Fibroblast of lung (primary cell): Measurements from ENCODE around the gene THEMIS2. TPM values are rescaled to one million over a fixed set of nuclear protein-coding genes. Genes with fewer than 3 reads are reported as not detected.
"Not testable (repeated sequence)": the region's sequence is repeated elsewhere in the genome, so short reads cannot be mapped to it uniquely, and the experiment has no call there.

Source experiments
- DNase-seq, 2 donors: peaks; one replicate each; pipeline versions ENCODE4 v3.0.0 to v3.0.0-alpha.2; 2010; ENCODE audit warnings: low read depth in 2 of 2
- H2AFZ ChIP-seq: 2 replicates; pipeline ENCODE4 v1.5.1; 2012; ENCODE audit warnings: low read length, control low read depth, inconsistent platforms
- H3K27ac ChIP-seq: 2 replicates; pipeline ENCODE4 v1.5.1; 2011; ENCODE audit warnings: low read length, control low read depth; ENCODE audit not compliant: insufficient read depth
- H3K27me3 ChIP-seq: 2 replicates; pipeline ENCODE4 v1.5.1; 2011; ENCODE audit warnings: mild to moderate bottlenecking, low read length; ENCODE audit not compliant: control insufficient read depth, insufficient read depth
- H3K36me3 ChIP-seq: 2 replicates; pipeline ENCODE4 v1.5.1; 2011; ENCODE audit warnings: low read length; ENCODE audit not compliant: control insufficient read depth, insufficient read depth
- H3K4me1 ChIP-seq: 2 replicates; pipeline ENCODE4 v1.5.1; 2011; ENCODE audit warnings: low read length; ENCODE audit not compliant: control insufficient read depth, insufficient read depth; ENCODE audit errors: extremely low read depth
- H3K4me2 ChIP-seq: 2 replicates; pipeline ENCODE4 v1.5.1; 2011; ENCODE audit warnings: low read length, control low read depth; ENCODE audit not compliant: insufficient read depth; ENCODE audit errors: extremely low read depth
- H3K4me3 ChIP-seq, 4 experiments: fragments of 200-600 bp in 1 of 4; sonication (generic) in 1 of 4; replicated peaks in 1 of 4; 2 replicates each; pipeline ENCODE4 v1.5.1; 2011 to 2016; ENCODE audit warnings: low read length in 4 of 4, low read depth in 3 of 4, mild to moderate bottlenecking in 3 of 4, control low read depth in 2 of 4, inconsistent platforms in 1 of 4, mixed read lengths in 1 of 4; ENCODE audit not compliant: insufficient read depth in 1 of 4; ENCODE audit errors: control extremely low read depth in 1 of 4
- H3K79me2 ChIP-seq: 2 replicates; pipeline ENCODE4 v1.5.1; 2012; ENCODE audit warnings: mild to moderate bottlenecking, low read length, inconsistent platforms; ENCODE audit not compliant: control insufficient read depth, insufficient read depth
- H3K9ac ChIP-seq: 2 replicates; pipeline ENCODE4 v1.5.1; 2011; ENCODE audit warnings: mild to moderate bottlenecking, low read length, control low read depth; ENCODE audit not compliant: insufficient read depth
- H3K9me3 ChIP-seq: 2 replicates; pipeline ENCODE4 v1.5.1; 2012; ENCODE audit warnings: low read depth, low read length; ENCODE audit not compliant: control insufficient read depth, insufficient read depth
- H4K20me1 ChIP-seq: 2 replicates; pipeline ENCODE4 v1.5.1; 2011; ENCODE audit warnings: low read length; ENCODE audit not compliant: control insufficient read depth, insufficient read depth; ENCODE audit errors: extremely low read depth
- EZH2 ChIP-seq: IDR thresholded peaks from 2 replicates; pipeline ENCODE4 v1.5.1; 2012; ENCODE audit warnings: low read length, control low read depth, mild to moderate bottlenecking; ENCODE audit errors: missing control alignments
- polyA plus RNA-seq, 2 donors: library from polyadenylated mRNA; depleted of rRNA in 1 of 2; stranded (reverse) in 1 of 2; unstranded in 1 of 2; fragments of >200 nt; gene quantifications; 2 replicates each; pipeline ENCODE4 v1.2.1, GENCODE V29; 2011 to 2012; ENCODE audit warnings: missing spikeins in 1 of 2
- total RNA-seq: library from RNA; depleted of rRNA; stranded (reverse); fragments of >200 nt; gene quantifications from 2 replicates; pipeline ENCODE4 v1.2.1, GENCODE V29; 2014
- TF ChIP-seq, protein P1 (sequence below), 2 donors: IDR thresholded peaks in 1 of 2; conservative IDR thresholded peaks in 1 of 2; 1 replicate in 1 of 2; 2 replicates in 1 of 2; pipeline ENCODE4 v1.5.1; 2011 to 2012; ENCODE audit warnings: low read length in 2 of 2, control low read depth in 1 of 2, inconsistent platforms in 1 of 2, low read depth in 1 of 2, mild to moderate bottlenecking in 1 of 2

Gene THEMIS2
- total and polyA plus RNA-seq, 2 donors (not counting 1 experiment from before 2014, with no cell fraction given) = 4.0 to 43.6 TPM

DNA sequence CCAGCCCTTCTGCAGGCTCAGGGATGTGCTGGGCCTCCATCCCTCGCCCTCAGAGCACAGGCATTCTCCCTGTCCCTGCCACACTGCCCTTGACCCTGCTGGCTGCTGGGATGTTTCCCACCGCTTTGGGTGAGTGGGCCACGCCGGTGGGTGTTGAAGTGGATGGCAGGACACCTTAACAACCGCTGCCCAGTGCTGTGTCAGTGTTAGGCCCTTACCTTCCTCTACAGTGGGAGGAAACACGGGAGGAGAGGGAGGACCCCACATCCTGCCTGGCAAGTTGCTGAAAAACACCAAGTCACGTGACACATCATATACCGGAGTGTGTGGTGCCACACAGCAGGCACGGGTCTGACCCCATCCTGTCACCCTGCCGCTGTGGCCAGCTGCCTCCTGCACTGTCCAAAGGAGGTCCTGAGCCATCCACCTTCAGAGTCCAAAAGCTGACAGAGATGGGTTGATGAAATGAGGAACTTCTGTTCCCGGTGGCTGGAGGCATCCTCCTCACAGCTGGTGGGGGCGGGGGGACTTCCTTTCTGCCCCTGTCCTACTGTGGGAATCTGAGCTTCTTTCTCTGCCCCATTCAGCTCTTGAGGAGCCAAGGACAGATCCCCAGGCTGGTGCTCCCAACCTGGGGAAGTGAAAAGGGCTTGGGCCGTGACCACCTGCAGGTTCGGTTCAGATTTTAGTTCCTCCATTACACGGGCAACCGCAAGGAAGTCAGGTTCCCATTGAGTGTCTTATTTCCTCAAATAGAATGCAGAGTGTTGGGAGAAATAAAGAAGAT, 3.2 kb upstream of the THEMIS2 start:
- no peak overlapping the region for H3K4me3 ChIP-seq
- no peaks in the 10 kb centered on the region for H3K79me2 ChIP-seq
- no peaks in the 10 kb centered on the region for H3K9me3 ChIP-seq
- H3K4me2 ChIP-seq = no peak overlapping the region
- TF ChIP-seq EZH2 = no peak
- TF ChIP-seq, protein P1, sequence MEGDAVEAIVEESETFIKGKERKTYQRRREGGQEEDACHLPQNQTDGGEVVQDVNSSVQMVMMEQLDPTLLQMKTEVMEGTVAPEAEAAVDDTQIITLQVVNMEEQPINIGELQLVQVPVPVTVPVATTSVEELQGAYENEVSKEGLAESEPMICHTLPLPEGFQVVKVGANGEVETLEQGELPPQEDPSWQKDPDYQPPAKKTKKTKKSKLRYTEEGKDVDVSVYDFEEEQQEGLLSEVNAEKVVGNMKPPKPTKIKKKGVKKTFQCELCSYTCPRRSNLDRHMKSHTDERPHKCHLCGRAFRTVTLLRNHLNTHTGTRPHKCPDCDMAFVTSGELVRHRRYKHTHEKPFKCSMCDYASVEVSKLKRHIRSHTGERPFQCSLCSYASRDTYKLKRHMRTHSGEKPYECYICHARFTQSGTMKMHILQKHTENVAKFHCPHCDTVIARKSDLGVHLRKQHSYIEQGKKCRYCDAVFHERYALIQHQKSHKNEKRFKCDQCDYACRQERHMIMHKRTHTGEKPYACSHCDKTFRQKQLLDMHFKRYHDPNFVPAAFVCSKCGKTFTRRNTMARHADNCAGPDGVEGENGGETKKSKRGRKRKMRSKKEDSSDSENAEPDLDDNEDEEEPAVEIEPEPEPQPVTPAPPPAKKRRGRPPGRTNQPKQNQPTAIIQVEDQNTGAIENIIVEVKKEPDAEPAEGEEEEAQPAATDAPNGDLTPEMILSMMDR (conservative IDR thresholded peaks at IDR 0.05 in 1 of 2, IDR thresholded peaks at IDR 0.05 in 1 of 2; ENCODE audit: low read depth in 1 of 2, low read length in 2 of 2) = no peak
- H4K20me1 ChIP-seq = no peaks in the 10 kb centered on the region
- peak overlapping the region; percentile 21 for H2AFZ ChIP-seq
- no peak overlapping the region for H3K9ac ChIP-seq
- no peaks in the 10 kb centered on the region for H3K4me1 ChIP-seq
- H3K36me3 ChIP-seq = no peaks in the 10 kb centered on the region
- no peak overlapping the region for H3K27ac ChIP-seq
- no peak for DNase-seq
- no peaks in the 10 kb centered on the region for H3K27me3 ChIP-seq

DNA sequence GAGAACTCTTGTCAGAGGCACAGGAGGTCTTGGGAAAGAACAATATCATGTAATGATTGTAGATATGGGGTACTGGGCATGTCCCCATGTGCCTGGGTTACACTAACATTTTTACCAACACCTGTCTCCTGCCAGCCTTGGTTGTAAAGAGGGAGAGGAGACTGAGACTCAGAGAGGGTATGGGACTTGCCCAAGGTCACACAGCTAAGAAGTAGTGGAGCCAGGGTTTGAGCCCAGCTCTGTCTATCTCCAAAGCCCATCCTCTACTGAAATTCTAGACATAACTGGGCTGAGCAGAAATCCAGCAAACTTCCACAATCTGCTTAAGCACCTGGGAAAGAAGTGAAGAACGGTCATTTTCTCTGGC, 2.6 kb upstream of the THEMIS2 start:
- Histone ChIP-seq H3K79me2 (no peaks in the 10 kb centered on the region), H3K36me3 (no peaks in the 10 kb centered on the region), H4K20me1 (no peaks in the 10 kb centered on the region), H3K27ac (no peak overlapping the region), H3K4me1 (no peaks in the 10 kb centered on the region), H3K4me2 (no peak overlapping the region), H3K4me3 (no peak overlapping the region), H3K27me3 (no peaks in the 10 kb centered on the region), H2AFZ (no peak overlapping the region), H3K9me3 (no peaks in the 10 kb centered on the region), H3K9ac (no peak overlapping the region)
- no peak for DNase-seq
- TF ChIP-seq EZH2 = no peak
- TF ChIP-seq, protein P1 (conservative IDR thresholded peaks at IDR 0.05 in 1 of 2, IDR thresholded peaks at IDR 0.05 in 1 of 2; ENCODE audit: low read depth in 1 of 2, low read length in 2 of 2) = no peak

DNA sequence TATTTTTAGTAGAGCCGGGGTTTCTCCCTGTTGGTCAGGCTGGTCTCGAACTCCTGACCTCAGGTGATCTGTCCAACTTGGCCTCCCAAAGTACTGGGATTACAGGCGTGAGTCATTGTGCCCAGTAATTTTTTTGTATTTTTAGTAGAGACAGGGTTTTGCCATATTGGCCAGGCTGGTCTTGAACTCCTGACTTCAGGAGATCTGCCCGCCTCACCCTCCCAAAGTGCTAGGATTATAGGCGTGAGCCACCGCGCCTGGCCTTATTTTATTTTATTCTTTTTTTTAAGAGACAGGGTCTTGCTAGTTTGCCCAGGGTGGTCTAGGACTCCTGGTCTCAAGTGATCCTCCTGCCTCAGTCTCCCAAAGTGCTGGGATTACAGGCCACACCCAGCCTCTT, 1.3 kb upstream of the THEMIS2 start:
- H3K4me1 ChIP-seq, DNase-seq, H3K27me3 ChIP-seq, H3K9me3 ChIP-seq, H4K20me1 ChIP-seq, H3K9ac ChIP-seq, H3K4me3 ChIP-seq, H2AFZ ChIP-seq, H3K27ac ChIP-seq, H3K4me2 ChIP-seq, H3K79me2 ChIP-seq, H3K36me3 ChIP-seq: not testable (repeated sequence)
